ENCODE measurements around the gene TWF2.

The TWF2 gene

DNA sequence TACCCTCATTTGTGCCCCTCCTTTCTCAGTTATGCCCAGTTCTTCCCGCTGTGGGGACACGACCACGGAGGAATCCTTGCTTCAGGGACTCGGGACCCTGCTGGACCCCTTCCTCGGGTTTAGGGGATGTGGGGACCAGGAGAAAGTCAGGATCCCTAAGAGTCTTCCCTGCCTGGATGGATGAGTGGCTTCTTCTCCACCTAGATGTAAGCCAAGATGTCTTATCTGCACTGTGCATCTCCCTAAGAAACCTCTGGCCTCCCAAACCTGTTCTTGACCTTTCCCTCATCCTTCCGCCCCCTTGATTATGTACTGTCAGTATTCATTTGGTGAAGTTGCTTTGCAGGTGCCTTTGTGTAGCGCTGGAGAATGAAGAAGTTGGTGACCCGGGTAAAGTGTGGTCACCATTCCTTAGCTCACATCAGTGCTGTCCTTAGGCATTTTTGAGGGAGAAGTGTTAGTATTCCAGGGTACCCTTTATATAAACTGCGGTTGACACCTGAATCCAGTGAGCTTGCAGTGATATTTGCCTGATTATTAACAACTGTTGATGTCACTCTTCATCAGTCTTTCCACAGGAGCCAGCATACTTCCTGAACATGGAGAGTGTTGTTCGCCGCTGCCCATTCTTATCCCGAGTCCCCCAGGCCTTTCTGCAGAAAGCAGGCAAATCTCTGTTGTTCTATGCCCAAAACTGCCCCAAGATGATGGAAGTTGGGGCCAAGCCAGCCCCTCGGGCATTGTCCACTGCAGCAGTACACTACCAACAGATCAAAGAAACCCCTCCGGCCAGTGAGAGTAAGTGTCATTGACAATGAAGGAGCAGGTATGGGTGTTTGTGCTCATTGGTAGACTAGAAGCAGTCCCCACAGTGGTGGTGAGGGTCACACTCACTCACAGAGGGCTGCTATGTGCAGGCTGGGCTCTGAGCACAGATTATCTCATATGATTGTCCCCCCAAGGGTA lies 40.0 kb downstream of the TWF2 start:
- no peak for FAIRE-seq

DNA sequence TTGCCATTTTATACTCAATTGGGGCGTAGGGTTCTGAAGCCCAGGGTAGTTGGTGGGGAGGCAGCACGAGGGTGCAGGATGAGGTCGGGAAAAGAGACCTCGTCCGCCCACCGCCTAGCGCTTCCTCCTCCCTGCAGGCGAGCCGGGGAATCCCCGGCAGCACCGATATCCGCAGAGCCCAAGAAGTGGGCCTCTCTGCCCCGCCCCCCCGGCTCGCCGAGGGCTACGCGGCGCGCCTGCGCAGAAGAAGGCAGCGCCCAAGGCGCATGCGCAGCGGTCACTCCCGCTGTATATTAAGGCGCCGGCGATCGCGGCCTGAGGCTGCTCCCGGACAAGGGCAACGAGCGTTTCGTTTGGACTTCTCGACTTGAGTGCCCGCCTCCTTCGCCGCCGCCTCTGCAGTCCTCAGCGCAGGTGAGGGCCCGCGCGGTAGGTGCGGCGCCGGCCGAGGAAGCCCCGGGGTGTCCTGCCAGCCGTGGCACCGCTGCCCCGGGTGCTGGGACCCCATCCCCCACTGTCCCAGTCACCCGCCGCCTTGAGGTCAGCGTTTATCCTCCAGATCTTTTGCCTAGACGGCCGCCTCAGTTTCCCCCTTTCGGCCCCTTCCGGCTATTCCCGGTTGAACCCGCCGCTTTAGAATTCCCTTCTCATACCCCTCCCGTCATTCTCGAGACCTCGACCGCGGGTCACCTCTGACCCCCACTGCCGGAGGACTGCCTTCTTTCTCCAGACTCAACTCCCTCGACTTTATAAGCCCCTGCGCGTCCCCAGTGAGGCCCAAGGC lies 40.9 kb downstream of the TWF2 start, which contains the start of gene ALAS1:
ALAS1 (plus strand) TSS at position 319 of the 784 bp plus-strand sequence. CDS start 1,082 bp downstream, outside the sequence.
- FAIRE-seq, result no peak

DNA sequence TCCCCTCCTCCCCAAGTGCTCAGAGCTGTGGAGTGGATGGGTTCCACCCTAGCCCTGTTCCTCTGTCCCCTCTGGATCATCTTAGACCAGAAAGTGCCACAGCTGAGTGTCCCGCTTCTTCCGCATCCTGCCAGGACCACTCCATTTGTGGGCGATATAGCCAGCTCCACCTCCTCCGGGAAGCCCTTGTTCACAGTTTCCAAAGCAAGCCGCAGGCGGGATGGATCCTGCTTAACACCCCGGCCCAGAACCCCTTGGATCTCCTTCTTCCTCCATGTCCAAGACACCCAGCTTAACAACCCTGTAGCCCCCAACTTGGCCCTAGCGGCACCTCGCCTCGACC lies 41.5 kb downstream of the TWF2 start:
- FAIRE-seq, result no peak

DNA sequence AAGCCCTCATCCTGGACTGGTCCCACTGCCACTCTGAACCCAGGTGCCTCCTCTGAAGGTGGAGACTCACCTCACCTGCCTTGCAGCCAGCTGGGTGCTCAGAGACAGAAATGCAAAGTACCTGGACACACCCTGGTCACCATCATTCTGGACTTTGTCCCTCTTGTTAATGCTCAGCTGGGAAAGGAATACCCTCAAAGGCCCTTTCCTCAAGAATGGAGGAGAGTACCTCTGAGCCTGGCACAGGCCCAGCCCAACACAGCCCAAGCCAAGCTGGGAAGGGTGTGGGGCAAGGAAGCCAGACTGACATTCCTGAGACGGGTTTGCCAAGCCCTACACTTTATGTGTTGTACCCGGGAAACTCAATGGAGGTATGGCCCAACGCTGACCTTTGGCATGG lies 42.0 kb downstream of the TWF2 start:
- FAIRE-seq, result no peak

DNA sequence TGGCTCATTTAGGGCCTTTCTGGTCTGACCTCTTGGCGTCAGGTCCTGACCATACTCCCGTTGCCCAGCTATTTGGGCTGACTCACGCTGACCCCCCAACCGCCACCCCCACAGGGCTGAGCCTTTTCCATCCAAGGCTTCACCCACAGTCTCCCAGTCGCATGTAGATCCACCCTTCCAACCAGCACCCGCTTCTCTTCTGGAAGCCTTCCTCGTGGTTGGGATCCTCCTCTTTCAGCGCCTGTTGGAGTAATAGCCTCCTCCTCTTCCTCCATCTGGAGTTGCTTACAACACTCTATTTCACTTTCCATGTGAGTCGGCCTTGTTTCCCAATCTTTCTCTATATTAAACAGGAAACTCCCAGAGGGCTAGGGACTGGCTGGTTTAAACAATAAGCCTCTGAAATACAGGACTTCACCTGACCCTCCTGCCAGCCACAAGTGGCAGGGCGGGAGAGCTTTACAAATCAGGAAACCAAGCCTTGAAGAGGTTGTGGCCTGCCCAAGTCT lies 43.1 kb downstream of the TWF2 start:
- no peak for FAIRE-seq

DNA sequence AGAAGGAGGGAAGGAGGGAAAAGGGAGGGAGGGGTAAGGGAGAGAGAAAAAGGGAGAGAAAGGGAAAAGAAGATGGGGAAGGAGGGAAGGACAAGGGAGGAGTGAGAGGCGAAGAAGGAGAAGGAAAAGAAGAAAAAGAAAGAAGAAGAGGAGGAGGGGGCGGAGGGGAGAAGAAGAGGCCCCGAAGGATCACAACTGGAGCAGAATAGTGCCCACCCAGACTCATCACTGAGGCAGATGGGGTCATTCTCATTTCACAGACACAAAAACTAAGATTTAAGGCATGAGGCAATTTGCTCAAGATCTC lies 43.7 kb downstream of the TWF2 start:
- no peak for FAIRE-seq

DNA sequence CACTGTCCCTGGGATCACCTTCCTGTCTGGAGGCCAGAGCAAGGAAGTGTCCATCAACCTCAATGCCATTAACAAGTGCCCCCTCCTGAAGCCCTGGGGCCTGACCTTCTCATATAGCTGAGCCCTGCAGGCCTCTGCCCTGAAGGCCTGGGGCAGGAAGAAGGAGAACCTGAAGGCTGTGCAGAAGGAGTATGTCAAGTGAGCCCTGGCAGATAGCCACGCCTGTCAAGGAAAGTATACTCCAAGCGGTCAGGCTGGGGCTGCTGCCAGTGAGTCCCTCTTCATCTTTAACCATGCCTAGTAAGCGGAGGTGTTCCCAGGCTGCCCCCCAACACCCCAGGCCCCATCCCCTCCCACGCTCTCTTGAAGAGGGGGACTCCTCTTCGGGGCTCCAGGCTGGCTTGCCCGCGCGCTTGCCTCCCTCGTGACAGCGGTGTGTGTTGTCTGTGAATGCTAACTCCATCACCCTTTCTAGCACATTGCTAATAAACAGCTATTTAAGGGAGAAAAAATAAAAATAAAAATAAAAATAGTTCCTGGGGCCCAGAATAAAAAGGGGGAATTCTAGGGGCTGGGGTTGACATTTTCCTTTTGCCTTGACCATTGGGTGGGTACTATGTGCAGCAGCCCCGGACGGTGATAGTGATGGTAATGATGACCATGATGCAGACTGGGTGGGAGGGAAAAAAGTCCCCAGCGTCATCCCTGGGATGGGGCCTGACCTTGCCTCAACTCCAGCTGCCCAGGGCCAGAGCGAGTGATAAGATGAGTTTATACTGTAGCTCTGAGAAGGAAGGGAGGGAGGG lies 44.3 kb downstream of the TWF2 start:
- no peak for FAIRE-seq

DNA sequence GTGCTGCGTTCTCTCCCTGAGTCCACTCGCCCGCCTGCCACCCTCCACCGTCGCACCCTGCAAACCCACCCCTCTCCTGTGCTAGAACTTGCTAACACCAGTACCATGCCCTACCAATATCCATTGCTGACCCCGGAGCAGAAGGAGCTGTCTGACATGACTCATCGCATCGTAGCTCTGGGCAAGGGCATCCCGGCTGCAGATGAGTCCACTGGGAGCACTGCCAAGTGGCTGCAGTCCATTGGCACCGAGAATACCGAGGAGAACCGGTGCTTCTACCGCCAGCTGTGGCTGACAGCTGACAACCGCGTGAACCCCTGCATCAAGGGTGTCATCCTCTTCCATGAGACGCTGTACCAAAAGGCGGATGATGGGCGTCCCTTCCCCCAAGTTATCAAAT lies 45.9 kb downstream of the TWF2 start:
- no peak for FAIRE-seq

DNA sequence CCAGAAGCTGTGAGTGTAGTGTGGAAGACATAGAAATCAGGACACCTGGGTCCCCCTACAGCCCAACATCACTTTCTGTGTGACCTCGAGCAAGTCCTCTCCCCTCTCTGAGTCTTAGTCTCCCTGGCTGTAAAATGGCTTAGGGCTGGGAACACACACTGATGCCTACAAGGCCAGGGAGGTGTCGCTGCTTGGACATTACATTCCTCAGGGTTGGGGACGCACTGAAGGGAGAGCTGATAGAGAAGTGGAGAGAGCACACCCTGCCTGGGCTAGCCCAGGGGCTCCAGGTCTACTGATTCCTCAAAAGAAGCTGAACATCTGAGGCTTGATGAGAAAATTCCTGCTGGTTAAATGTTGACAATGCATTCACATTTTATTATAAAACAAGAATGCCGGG lies 47.3 kb downstream of the TWF2 start:
- FAIRE-seq, result no peak

DNA sequence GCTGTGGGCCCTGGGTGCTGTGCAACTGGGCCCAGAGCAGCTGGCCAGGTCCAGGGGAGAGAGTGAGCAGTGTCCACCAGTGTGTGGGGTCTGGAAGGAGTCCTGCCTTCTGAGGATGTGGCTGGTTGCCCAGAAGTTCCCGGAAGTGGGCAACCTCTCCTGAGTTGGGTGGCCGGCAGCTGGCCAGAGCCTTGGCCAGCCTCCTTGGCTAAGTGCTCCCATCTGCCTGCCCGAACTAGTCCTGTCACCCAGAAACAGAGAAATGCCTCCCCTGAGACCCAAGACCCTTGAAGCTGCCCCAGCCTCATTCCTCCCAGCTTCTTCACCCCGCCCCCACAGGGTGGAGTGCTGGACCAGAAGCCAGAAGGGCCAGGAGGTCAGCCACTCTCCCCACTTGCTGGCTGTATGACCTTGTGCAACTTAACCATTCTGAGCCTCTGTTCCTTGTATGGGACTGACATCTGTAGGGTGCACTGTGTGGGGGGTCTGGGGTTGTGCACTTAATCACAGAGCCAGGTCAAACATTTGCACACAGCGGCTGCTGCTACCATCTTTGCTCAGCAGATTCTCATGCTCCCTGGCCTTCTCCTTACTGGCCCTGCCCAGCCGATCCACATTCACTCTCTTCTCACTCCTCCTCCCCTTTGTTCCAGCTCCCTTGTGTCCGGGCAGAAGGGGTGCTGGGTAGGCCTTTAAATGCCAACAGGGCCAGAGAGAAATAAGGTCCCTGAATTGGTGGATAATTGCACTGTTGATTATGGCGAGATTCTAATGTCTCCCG lies 48.5 kb downstream of the TWF2 start:
- FAIRE-seq, result no peak

DNA sequence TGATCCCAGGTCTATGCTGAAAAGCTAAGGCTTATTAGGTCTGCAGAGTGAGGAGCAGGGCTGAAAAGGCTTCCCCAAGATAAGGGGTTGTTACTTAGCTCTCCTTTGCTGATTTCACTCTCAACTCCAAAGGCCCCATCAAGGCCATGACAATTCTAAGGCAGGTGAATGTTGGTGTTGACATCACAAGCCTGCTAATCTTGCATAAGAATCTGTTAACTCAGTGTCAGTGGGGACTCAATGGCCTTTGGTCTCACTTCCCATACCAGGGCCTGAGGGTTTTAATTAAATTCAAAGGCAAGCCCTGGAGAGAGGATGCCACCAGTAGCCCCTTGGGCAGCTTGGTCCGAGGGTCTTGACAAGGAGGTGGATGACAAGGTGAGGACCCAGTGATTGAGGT lies 50.4 kb downstream of the TWF2 start:
- FAIRE-seq, result no peak

DNA sequence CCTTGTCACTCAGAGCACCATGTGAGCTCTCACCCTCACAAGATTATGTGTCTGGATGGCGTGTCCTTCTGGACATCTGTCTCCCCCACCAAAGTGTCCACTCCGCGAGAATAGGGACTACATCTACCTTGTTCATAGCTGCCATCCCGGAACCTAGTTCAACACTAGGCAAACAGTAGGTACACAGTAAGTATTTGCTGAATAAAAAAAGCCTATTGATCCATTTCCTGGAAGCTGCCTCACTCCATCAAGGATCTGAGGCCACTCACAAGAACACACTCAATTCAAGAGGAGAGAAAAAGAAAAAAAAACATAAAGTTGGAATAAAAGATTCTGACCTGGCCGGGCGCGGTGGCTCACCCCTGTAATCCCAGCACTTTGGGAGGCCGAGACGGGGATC lies 52.2 kb downstream of the TWF2 start:
- FAIRE-seq, result no peak

DNA sequence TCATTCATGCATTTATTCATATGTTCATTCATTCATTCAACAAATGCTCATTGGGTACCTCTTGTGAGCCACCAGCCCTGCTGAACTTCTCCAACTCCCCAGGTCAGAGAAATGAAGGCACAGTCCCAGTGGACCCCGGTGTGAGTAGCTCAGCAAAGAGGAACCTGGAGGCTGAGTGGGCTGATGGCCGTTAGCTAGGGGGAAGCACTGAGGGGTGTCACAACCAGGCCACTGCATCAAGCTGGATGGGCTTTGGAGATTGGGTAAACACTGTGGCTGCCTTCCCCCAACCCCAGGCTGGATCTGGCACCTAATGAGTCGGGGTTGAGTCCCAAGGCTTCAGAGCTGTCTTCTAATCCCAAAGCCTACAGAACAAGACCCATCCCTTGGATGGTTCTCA lies 53.1 kb downstream of the TWF2 start:
- no peak for FAIRE-seq

DNA sequence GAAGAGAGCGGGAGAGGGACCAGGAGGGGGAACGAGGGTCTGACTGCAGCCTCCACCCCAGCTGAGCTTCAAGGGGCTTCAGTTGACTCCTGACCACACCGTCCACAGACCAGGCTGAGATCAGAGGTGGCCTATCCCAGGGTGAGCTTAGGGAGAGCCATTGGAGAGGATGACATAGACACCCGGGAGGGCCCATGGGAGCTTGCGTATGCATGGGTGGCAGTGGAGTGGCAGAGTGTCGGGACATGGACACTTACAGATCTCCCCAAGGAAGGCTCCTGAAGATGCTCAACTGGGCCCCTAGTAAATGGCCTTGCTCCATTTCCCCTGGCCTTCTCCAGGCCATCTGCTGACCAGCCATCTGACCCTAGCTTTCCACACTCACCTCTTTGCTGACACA lies 53.6 kb downstream of the TWF2 start:
- no peak for FAIRE-seq

DNA sequence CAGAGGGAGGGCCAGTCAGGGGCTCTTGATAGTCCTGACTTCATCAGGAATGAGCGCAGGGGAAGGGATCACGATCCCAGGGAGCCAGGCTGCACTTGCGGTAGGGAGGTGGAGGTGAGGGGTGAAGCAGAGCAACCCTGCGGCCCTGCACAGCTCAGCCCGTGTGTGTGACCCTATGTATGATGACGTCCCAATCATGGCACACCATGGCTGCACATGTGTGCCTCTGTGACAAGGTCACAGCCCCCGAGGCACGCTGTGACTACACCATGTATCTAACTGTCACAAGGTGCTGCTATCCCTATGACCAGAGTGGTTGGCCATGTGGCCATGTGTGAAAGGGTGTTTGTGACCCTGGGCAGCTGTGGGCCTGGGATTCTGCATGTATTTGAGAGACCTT lies 54.3 kb downstream of the TWF2 start:
- FAIRE-seq, result no peak

DNA sequence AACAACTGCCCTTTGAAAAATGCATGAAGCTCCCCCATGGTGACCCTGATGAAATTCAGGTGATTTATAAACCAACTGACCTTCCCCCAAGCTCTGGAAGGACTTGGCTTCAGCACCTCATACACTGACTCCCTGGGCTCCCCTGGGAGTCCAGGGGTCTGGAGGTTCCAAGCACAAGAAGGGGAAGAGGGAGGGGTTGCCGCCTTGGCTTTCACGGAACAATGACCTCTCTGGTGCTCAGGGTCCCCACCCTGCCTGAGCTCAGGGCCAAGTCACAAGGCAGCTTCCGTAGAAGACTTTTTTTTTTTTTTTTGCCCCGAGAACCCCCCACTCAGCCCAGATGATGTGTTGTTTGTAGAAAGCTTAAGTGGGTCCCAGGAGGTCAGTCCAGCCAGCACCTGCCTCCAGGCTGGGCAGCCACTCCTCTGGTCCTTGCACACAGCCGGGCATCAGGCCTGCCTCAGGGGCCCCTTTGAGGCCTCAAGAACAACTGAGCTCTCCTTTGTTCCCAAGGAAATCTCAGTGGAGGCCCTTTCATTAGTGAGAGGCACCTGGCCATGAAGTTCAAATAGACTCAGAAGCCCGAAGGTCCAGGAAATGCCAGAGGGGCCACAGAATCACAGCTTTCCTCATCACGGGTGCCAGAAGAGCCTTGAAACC lies 55.0 kb downstream of the TWF2 start:
- FAIRE-seq, result no peak

DNA sequence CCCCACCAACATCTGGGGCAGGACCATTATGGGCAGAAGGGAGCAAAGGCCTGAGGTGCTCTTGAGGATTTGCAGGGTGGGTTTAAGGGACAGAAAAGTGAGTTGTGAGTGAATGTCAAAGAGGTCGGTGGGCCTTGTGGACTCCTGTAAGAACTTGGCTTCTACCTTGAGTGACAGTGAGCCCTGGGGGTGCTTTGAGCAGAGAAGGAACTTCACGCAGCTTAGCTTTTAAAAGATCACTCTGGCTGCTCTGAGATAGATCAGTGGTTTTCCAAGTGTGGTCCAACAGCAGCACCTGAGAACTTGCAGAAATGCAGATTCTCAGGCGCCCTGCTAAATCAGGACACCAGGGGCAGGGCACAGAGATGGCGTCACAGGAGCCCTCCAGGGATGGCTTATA lies 56.3 kb downstream of the TWF2 start:
- no peak for FAIRE-seq

DNA sequence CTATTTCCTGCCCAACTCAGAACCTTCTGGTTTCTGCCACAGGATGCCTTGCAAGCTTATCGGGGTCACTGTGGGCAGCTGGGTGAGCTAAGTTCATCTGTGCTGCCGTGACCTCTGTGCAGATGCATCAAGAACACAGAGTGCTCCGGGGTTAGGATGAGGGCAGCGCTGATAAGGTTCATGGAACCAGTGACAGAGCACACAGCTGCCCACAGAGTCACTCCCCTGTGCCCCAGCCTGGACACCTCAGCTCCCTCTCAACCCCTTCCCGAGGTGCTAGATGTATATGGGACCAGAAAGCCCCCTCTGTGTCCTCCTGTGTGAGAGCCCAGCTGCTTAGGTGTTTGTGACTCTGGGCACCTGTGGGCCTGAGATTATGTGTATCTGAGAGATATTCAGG lies 56.8 kb downstream of the TWF2 start:
- FAIRE-seq, result no peak

DNA sequence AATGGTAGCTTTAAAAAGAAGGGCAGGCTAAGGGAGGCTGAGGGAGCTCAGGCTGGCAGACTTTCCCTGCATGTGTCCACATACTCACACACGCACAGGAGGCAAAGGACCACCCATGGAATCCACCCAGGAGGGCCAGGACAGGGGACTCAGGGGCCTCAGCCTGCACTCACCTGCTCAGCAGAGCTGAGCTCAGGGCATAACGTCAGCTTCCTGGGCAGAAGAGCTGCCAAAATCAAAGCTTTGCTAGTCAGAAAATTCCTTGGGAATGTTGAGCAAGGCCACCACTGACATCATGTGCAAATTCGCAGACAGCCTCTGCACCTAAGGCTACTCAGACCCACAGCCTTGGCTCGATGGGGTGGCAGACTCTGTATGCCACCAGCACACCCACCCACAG lies 57.4 kb downstream of the TWF2 start:
- no peak for FAIRE-seq

Data from islet of Langerhans (tissue), 1 donor.